Trophoblast cell (in vitro differentiated cells and primary cell): Measurements from ENCODE around the gene NPW.

ENCODE experiments used
- DNase-seq, 2 donors: peaks; one replicate each; pipeline ENCODE4 v3.0.0-alpha.2; 2016
- H2AFZ ChIP-seq: 2 replicates; pipeline ENCODE4 v1.6.1; 2013; ENCODE audit warnings: low read length, moderate library complexity, mild to moderate bottlenecking; ENCODE audit not compliant: insufficient read depth, poor library complexity
- H2AK5ac ChIP-seq: 2 replicates; pipeline ENCODE4 v1.6.1; 2013; ENCODE audit warnings: mild to moderate bottlenecking, low read length
- H2BK120ac ChIP-seq: 2 replicates; pipeline ENCODE4 v1.6.1; 2013; ENCODE audit warnings: low read length, mild to moderate bottlenecking, moderate library complexity; ENCODE audit not compliant: insufficient read depth, poor library complexity
- H2BK12ac ChIP-seq: 2 replicates; pipeline ENCODE4 v1.6.1; 2013; ENCODE audit warnings: mild to moderate bottlenecking, low read length, moderate library complexity
- H2BK5ac ChIP-seq: 2 replicates; pipeline ENCODE4 v1.6.1; 2013; ENCODE audit warnings: low read length, low read depth, moderate library complexity, mild to moderate bottlenecking; ENCODE audit not compliant: poor library complexity
- H3K14ac ChIP-seq: 2 replicates; pipeline ENCODE4 v1.6.1; 2013; ENCODE audit warnings: mild to moderate bottlenecking, low read length
- H3K18ac ChIP-seq: 2 replicates; pipeline ENCODE4 v1.6.1; 2013; ENCODE audit warnings: mild to moderate bottlenecking, low read length
- H3K23ac ChIP-seq: 2 replicates; pipeline ENCODE4 v1.6.1; 2013; ENCODE audit warnings: low read length
- H3K27ac ChIP-seq: 2 replicates; pipeline ENCODE4 v1.5.1; 2013; ENCODE audit warnings: low read depth, mild to moderate bottlenecking, inconsistent platforms, low read length, moderate library complexity
- H3K27me3 ChIP-seq: 2 replicates; pipeline ENCODE4 v1.6.1; 2013; ENCODE audit warnings: inconsistent platforms, mild to moderate bottlenecking, low read length, moderate library complexity; ENCODE audit not compliant: insufficient read depth
- H3K36me3 ChIP-seq, 2 experiments: 1 replicate in 1 of 2; 2 replicates in 1 of 2; pipeline ENCODE4 v1.6.1; 2013; ENCODE audit warnings: low read length in 2 of 2, mild to moderate bottlenecking in 2 of 2, moderate library complexity in 1 of 2; ENCODE audit not compliant: insufficient read depth in 2 of 2, control insufficient read depth in 1 of 2
- H3K4ac ChIP-seq: 2 replicates; pipeline ENCODE4 v1.6.1; 2013; ENCODE audit warnings: low read depth, mild to moderate bottlenecking, low read length, moderate library complexity
- H3K4me1 ChIP-seq, 2 experiments: 1 replicate in 1 of 2; 2 replicates in 1 of 2; pipeline ENCODE4 v1.6.1; 2013; ENCODE audit warnings: low read length in 2 of 2, mild to moderate bottlenecking in 2 of 2, moderate library complexity in 1 of 2; ENCODE audit not compliant: insufficient read depth in 2 of 2, control insufficient read depth in 1 of 2
- H3K4me2 ChIP-seq: 2 replicates; pipeline ENCODE4 v1.6.1; 2013; ENCODE audit warnings: inconsistent platforms, mild to moderate bottlenecking, low read length, moderate library complexity
- H3K4me3 ChIP-seq: 2 replicates; pipeline ENCODE4 v1.5.1; 2013; ENCODE audit warnings: mild to moderate bottlenecking, low read depth, low read length, inconsistent platforms
- H3K79me1 ChIP-seq: one replicate; pipeline ENCODE4 v1.6.1; 2013; ENCODE audit warnings: low read length
- H3K79me2 ChIP-seq: 2 replicates; pipeline ENCODE4 v1.6.1; 2013; ENCODE audit warnings: low read length, mild to moderate bottlenecking; ENCODE audit not compliant: control insufficient read depth, insufficient read depth, poor library complexity
- H3K9ac ChIP-seq: 2 replicates; pipeline ENCODE4 v1.6.1; 2013; ENCODE audit warnings: mild to moderate bottlenecking, low read length
- H3K9me3 ChIP-seq: 2 replicates; pipeline ENCODE4 v1.6.1; 2013; ENCODE audit warnings: low read depth, mild to moderate bottlenecking, control low read depth, inconsistent platforms, low read length; ENCODE audit not compliant: insufficient read depth
- H4K12ac ChIP-seq: 2 replicates; pipeline ENCODE4 v1.6.1; 2013; ENCODE audit warnings: low read depth, mild to moderate bottlenecking, low read length, moderate library complexity
- H4K8ac ChIP-seq: 2 replicates; pipeline ENCODE4 v1.6.1; 2013; ENCODE audit warnings: low read depth, mild to moderate bottlenecking, low read length, moderate library complexity
- H4K91ac ChIP-seq: one replicate; pipeline ENCODE4 v1.6.1; 2013; ENCODE audit warnings: low read depth, mild to moderate bottlenecking, low read length, moderate library complexity
- WGBS: extraction: QIAGEN DNeasy Blood & Tissue Kit; methylation state at CpG from one replicate; pipeline ENCODE4 v1.1.7; 2013; ENCODE audit warnings: missing lambda C conversion rate; ENCODE audit not compliant: insufficient read length, insufficient coverage; ENCODE audit errors: extremely low coverage; 5-methylcytosine and 5-hydroxymethylcytosine counted together

NPW gene

GRCh38 chr16:1980770-1981087 is 38.9 kb upstream of the NPW start:
- Histone ChIP-seq H3K79me1 (peaks cover 8% of the 10 kb centered on the region), H4K12ac (no peak overlapping the region), H2BK5ac (no peak overlapping the region), H3K27me3 (peaks cover 37% of the 10 kb centered on the region), H3K4ac (no peak overlapping the region), H4K8ac (no peak overlapping the region), H3K36me3 (peaks cover 33% of the 10 kb centered on the region in 2 experiments), H3K18ac (no peak overlapping the region), H3K4me3 (no peak overlapping the region), H3K79me2 (peaks cover 2% of the 10 kb centered on the region), H2BK120ac (no peak overlapping the region), H3K9me3 (peaks cover 8% of the 10 kb centered on the region), H2BK12ac (no peak overlapping the region), H2AK5ac (no peak overlapping the region), H3K27ac (no peak overlapping the region), H3K14ac (no peak overlapping the region), H3K4me2 (no peak overlapping the region), H3K9ac (no peak overlapping the region), H4K91ac (no peak overlapping the region), H3K4me1 (peaks cover 18 to 25% of the 10 kb centered on the region in 2 experiments), H3K23ac (no peak overlapping the region), H2AFZ (no peak overlapping the region)
- DNase-seq = no peak
- no CpG with 5 or more reads among the region's 16 CpGs for WGBS

- Histone ChIP-seq H2BK120ac (no peak within 1 kb of the TSS), H3K23ac (no peak within 1 kb of the TSS), H3K4me1 (peaks cover 18 to 25% of the 10 kb centered on the region in 2 experiments), H3K4ac (no peak within 1 kb of the TSS), H3K79me1 (peaks cover 8% of the 10 kb centered on the region), H3K4me2 (no peak within 1 kb of the TSS), H3K27ac (no peak within 1 kb of the TSS), H3K9me3 (peaks cover 8% of the 10 kb centered on the region), H4K91ac (no peak within 1 kb of the TSS), H3K79me2 (peaks cover 2% of the 10 kb centered on the region), H2BK12ac (no peak within 1 kb of the TSS), H3K36me3 (peaks cover 33 to 34% of the 10 kb centered on the region in 2 experiments), H3K18ac (no peak within 1 kb of the TSS), H2AFZ (no peak within 1 kb of the TSS), H3K14ac (no peak within 1 kb of the TSS), H3K9ac (no peak within 1 kb of the TSS), H4K12ac (no peak within 1 kb of the TSS), H3K4me3 (no peak within 1 kb of the TSS), H2BK5ac (no peak within 1 kb of the TSS), H2AK5ac (no peak within 1 kb of the TSS), H4K8ac (no peak within 1 kb of the TSS), H3K27me3 (peaks cover 37% of the 10 kb centered on the region)
- WGBS = no CpG with 5 or more reads among the region's 6 CpGs
- no peak for DNase-seq
Observed at GRCh38 chr16:1981398-1981836, 38.2 kb upstream of the NPW start, which contains the start of gene NOXO1. Gene NOXO1, minus strand, starts transcription at chr16:1981469. Its CDS starts 290 bp downstream, at chr16:1981179.

- H3K79me1 ChIP-seq = peaks cover 8% of the 10 kb centered on the region
- H2BK12ac ChIP-seq = no peak overlapping the region
- H4K12ac ChIP-seq = no peak overlapping the region
Observed at GRCh38 chr16:1982013-1982433, 37.6 kb upstream of the NPW start.

GRCh38 chr16:1982991-1983543 is 36.5 kb upstream of the NPW start:
- H3K4me3 ChIP-seq = peak overlapping the region; percentile 76

More at GRCh38 chr16:1982013-1982433, 37.6 kb upstream of the NPW start:
- Histone ChIP-seq H2BK5ac (no peak overlapping the region), H3K9me3 (peaks cover 8% of the 10 kb centered on the region), H3K36me3 (peaks cover 33% of the 10 kb centered on the region in 2 experiments), H3K14ac (no peak overlapping the region), H4K91ac (no peak overlapping the region), H3K27me3 (peaks cover 37% of the 10 kb centered on the region), H3K9ac (no peak overlapping the region), H3K18ac (no peak overlapping the region), H3K4me2 (no peak overlapping the region), H3K79me2 (peaks cover 2% of the 10 kb centered on the region), H3K27ac (no peak overlapping the region), H2AFZ (no peak overlapping the region), H2BK120ac (no peak overlapping the region), H2AK5ac (no peak overlapping the region), H3K4me1 (peaks cover 18 to 25% of the 10 kb centered on the region in 2 experiments), H3K4me3 (no peak overlapping the region), H4K8ac (no peak overlapping the region), H3K23ac (no peak overlapping the region), H3K4ac (no peak overlapping the region)
- DNase-seq = no peak
- WGBS = no CpG with 5 or more reads among the region's 5 CpGs

More at GRCh38 chr16:1982991-1983543, 36.5 kb upstream of the NPW start:
- H3K9me3 ChIP-seq = peaks cover 8% of the 10 kb centered on the region
- H3K14ac ChIP-seq = no peak overlapping the region
- no peak overlapping the region for H2BK120ac ChIP-seq
- no peak overlapping the region for H2BK12ac ChIP-seq
- peaks cover 2% of the 10 kb centered on the region for H3K79me2 ChIP-seq
- no CpG with 5 or more reads among the region's 19 CpGs for WGBS
- H4K8ac ChIP-seq = no peak overlapping the region
- no peak overlapping the region for H4K12ac ChIP-seq
- H2AFZ ChIP-seq = no peak overlapping the region
- peaks cover 37% of the 10 kb centered on the region for H3K27me3 ChIP-seq
- H3K4me1 ChIP-seq = peaks cover 18 to 25% of the 10 kb centered on the region in 2 experiments
- peaks cover 23 to 26% of the 10 kb centered on the region in 2 experiments for H3K36me3 ChIP-seq
- H3K23ac ChIP-seq = no peak overlapping the region
- no peak overlapping the region for H2BK5ac ChIP-seq
- H2AK5ac ChIP-seq = no peak overlapping the region
- H3K4ac ChIP-seq = no peak overlapping the region
- H3K18ac ChIP-seq = no peak overlapping the region
- H3K4me2 ChIP-seq = peak overlapping the region; percentile 98
- no peak overlapping the region for H3K9ac ChIP-seq
- peaks cover 8% of the 10 kb centered on the region for H3K79me1 ChIP-seq
- H4K91ac ChIP-seq = no peak overlapping the region
- H3K27ac ChIP-seq = no peak overlapping the region
- DNase-seq = no peak
